Umbilical cord (tissue), 1 donor: ENCODE data around the gene UGGT2. TPM values are rescaled to one million over a fixed set of nuclear protein-coding genes. Genes with fewer than 3 reads are reported as not detected.

Experiments
- total RNA-seq: library from RNA; depleted of rRNA; stranded (reverse); fragments of >200 nt; gene quantifications from one replicate; pipeline ENCODE4 v1.2.3, GENCODE V29; 2014; ENCODE audit warnings: low replicate concordance; ENCODE audit not compliant: insufficient read depth

The UGGT2 gene
- total RNA-seq, 1 donor from 2014 or later = 107 TPM

Other genes starting within 250 kb of the UGGT2 start
- gene HS6ST3, start 36.7 kb upstream of the UGGT2 start, total RNA-seq = 3.9 TPM